ENCODE data around the gene PRSS16.

GRCh38 chr6:27206806-27207205 is 40.7 kb upstream of the PRSS16 start:
- TF ChIP-seq, protein P1, sequence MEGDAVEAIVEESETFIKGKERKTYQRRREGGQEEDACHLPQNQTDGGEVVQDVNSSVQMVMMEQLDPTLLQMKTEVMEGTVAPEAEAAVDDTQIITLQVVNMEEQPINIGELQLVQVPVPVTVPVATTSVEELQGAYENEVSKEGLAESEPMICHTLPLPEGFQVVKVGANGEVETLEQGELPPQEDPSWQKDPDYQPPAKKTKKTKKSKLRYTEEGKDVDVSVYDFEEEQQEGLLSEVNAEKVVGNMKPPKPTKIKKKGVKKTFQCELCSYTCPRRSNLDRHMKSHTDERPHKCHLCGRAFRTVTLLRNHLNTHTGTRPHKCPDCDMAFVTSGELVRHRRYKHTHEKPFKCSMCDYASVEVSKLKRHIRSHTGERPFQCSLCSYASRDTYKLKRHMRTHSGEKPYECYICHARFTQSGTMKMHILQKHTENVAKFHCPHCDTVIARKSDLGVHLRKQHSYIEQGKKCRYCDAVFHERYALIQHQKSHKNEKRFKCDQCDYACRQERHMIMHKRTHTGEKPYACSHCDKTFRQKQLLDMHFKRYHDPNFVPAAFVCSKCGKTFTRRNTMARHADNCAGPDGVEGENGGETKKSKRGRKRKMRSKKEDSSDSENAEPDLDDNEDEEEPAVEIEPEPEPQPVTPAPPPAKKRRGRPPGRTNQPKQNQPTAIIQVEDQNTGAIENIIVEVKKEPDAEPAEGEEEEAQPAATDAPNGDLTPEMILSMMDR (conservative IDR thresholded peaks at IDR 0.05; ENCODE audit: low read length): no peak
- no peak for TF ChIP-seq EZH2phosphoT487 (IDR thresholded peaks at IDR 0.05; ENCODE audit: borderline replicate concordance)

Data from Loucy (cell line).